Gastrocnemius medialis (tissue), 4 donors: ENCODE data around the gene BAHCC1. TPM values are rescaled to one million over a fixed set of nuclear protein-coding genes. Genes with fewer than 3 reads are reported as not detected.

Experiments used
- ATAC-seq, 2 donors: fragments of 150-250 bp; one replicate each; pipeline ENCODE4 v1.9.1; 2016
- DNase-seq, 2 donors: peaks; one replicate each; pipeline ENCODE4 v3.0.0-alpha.2; 2019
- H3K27ac ChIP-seq, 4 donors: fragments of 200-600 bp; sonication (generic); 1 replicate in 1 of 4; 2 replicates in 3 of 4; pipeline ENCODE4 v1.5.1; 2016 to 2018; ENCODE audit warnings: mild to moderate bottlenecking in 2 of 4, moderate library complexity in 1 of 4
- H3K27me3 ChIP-seq, 3 donors: fragments of 200-600 bp; sonication (generic) in 2 of 3; 1 replicate in 1 of 3; 2 replicates in 2 of 3; pipeline versions ENCODE4 v1.5.1 to v1.6.0; 2016 to 2019; ENCODE audit warnings: mild to moderate bottlenecking in 1 of 3, moderate library complexity in 1 of 3
- H3K36me3 ChIP-seq, 2 donors: fragments of 200-600 bp; sonication (generic) in 1 of 2; one replicate each; pipeline ENCODE4 v1.5.1; 2017 to 2018
- H3K4me1 ChIP-seq, 2 donors: fragments of 200-600 bp; sonication (generic) in 1 of 2; one replicate each; pipeline ENCODE4 v1.5.1; 2016 to 2017; ENCODE audit warnings: mild to moderate bottlenecking in 2 of 2
- H3K4me3 ChIP-seq, 4 donors: fragments of 200-600 bp; sonication (generic) in 3 of 4; 1 replicate in 1 of 4; 2 replicates in 3 of 4; pipeline ENCODE4 v1.5.1; 2016 to 2019; ENCODE audit warnings: mild to moderate bottlenecking in 2 of 4
- H3K9me3 ChIP-seq, 3 donors: fragments of 200-600 bp; sonication (generic) in 2 of 3; 1 replicate in 1 of 3; 2 replicates in 2 of 3; pipeline ENCODE4 v1.5.1; 2016 to 2019
- POLR2A ChIP-seq, 2 donors: fragments of 450-650 bp; IDR thresholded peaks; one replicate each; pipeline ENCODE4 v1.6.1; 2017; ENCODE audit warnings: antibody characterized with exemption in 2 of 2, mild to moderate bottlenecking in 2 of 2, moderate library complexity in 2 of 2
- in situ Hi-C, 4 donors: fragments of 200-750 bp; cut with MboI; loops; one replicate each; pipeline versions ENCODE4 v1.15.0 to v1.8.0; 2017; ENCODE audit warnings: low sequenced_read_pairs in 4 of 4
- intact Hi-C: fragments of 100-400 bp; cut with DNase I; formaldehyde crosslinking; loops from one replicate; pipeline ENCODE4 v1.15.1; 2023; ENCODE audit warnings: low total_unique reads
- total RNA-seq, 4 donors: library from RNA; depleted of rRNA; stranded (reverse); fragments of >200 nt; gene quantifications; one replicate each; pipeline versions ENCODE4 v1.1.0 to v1.2.3, GENCODE V29; 2016
- TF ChIP-seq, protein P1 (sequence below), 5 experiments: fragments of 450-650 bp in 3 of 5; fragments of 200-600 bp in 2 of 5; sonication (generic) in 2 of 5; IDR thresholded peaks in 4 of 5; conservative IDR thresholded peaks in 1 of 5; 1 replicate in 4 of 5; 2 replicates in 1 of 5; pipeline ENCODE4 v1.5.1; 2016 to 2019; ENCODE audit warnings: antibody characterized with exemption in 5 of 5, mild to moderate bottlenecking in 3 of 5, moderate library complexity in 3 of 5

The BAHCC1 gene
- total RNA-seq, 4 donors from 2014 or later, result 2.5 to 8.4 (median 5.8) TPM

DNA sequence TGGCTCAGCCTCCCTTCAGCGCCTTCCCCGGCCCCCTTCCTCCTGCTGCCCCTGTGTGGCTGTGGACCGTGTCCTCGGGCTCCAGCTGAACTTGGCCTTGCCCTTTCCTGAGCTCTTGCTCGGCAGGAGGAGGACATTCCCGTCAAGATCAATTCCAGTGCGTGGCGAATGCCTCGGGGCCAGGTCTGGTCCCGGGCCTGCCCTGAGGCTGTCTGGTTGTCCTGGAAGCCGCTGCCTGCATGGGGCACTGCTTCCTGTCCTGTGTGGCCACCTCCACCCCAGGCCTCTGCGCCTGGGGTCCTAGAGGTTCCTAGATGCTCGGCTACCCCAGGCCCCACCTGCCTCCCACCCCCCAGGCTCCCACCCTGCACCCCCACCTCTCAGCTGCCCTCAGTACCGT lies 12.8 kb downstream of the BAHCC1 start:
- Histone ChIP-seq H3K36me3 (no peaks in the 10 kb centered on the region), H3K9me3 (no peaks in the 10 kb centered on the region), H3K4me3 (no peak overlapping the region), H3K27ac (no peak overlapping the region), H3K4me1 (peaks cover 47 to 50% of the 10 kb centered on the region in 2 donors), H3K27me3 (no peaks in the 10 kb centered on the region)
- DNase-seq (no peak), ATAC-seq (no peak)
- in situ Hi-C loops (no loop called here), intact Hi-C loops (no loop called here)
- TF ChIP-seq, protein P1, sequence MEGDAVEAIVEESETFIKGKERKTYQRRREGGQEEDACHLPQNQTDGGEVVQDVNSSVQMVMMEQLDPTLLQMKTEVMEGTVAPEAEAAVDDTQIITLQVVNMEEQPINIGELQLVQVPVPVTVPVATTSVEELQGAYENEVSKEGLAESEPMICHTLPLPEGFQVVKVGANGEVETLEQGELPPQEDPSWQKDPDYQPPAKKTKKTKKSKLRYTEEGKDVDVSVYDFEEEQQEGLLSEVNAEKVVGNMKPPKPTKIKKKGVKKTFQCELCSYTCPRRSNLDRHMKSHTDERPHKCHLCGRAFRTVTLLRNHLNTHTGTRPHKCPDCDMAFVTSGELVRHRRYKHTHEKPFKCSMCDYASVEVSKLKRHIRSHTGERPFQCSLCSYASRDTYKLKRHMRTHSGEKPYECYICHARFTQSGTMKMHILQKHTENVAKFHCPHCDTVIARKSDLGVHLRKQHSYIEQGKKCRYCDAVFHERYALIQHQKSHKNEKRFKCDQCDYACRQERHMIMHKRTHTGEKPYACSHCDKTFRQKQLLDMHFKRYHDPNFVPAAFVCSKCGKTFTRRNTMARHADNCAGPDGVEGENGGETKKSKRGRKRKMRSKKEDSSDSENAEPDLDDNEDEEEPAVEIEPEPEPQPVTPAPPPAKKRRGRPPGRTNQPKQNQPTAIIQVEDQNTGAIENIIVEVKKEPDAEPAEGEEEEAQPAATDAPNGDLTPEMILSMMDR (IDR thresholded peaks at IDR 0.05 in 4 of 5, conservative IDR thresholded peaks at IDR 0.05 in 1 of 5), result no peak
- no peak for TF ChIP-seq POLR2A (IDR thresholded peaks at IDR 0.05)

DNA sequence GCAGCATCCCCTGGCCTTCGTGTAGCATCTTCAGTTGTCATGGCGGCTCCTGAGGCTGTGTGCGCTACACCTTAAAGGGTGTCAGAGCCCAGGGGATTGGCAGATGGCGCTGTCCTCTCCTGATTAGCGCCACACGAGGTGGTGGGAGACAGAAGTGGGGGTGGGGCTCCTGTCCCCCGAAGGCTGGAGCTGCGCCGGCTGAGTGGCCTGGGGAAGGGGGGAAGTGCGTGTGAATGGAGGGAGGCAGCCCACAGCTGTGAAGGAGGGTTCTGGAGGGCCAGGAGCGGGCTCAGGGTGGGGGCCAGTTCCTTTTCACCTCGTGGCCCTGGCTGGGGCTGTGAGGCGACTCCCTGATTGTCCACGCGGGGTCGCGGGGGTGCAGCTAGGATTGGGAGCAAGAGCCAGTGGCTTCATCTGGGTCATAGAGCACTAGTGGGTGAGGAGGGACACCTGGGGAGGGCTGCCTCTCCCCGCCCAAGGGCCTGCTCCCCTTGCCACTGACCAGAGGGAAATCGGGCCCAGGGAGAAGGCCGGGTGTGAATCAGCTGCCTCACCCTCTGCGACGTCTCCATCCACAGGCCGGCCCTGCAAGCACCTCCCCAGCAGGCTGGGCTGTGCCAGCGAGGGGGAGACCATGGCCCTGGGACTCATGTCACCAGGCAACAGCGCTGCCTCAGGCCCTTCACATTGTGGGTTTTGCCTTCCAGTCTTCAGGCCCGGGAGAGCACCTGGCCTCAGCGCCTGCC lies 14.1 kb downstream of the BAHCC1 start:
- no peak for TF ChIP-seq POLR2A (IDR thresholded peaks at IDR 0.05)
- TF ChIP-seq, protein P1 (IDR thresholded peaks at IDR 0.05 in 4 of 5, conservative IDR thresholded peaks at IDR 0.05 in 1 of 5), result no peak
- Histone ChIP-seq H3K27me3 (no peaks in the 10 kb centered on the region), H3K4me1 (peaks cover 36 to 39% of the 10 kb centered on the region in 2 donors), H3K9me3 (no peaks in the 10 kb centered on the region), H3K27ac (no peak overlapping the region), H3K4me3 (no peak overlapping the region), H3K36me3 (no peaks in the 10 kb centered on the region)
- DNase-seq, result no peak
- in situ Hi-C loops (no loop called here), intact Hi-C loops (no loop called here)
- ATAC-seq, result no peak

DNA sequence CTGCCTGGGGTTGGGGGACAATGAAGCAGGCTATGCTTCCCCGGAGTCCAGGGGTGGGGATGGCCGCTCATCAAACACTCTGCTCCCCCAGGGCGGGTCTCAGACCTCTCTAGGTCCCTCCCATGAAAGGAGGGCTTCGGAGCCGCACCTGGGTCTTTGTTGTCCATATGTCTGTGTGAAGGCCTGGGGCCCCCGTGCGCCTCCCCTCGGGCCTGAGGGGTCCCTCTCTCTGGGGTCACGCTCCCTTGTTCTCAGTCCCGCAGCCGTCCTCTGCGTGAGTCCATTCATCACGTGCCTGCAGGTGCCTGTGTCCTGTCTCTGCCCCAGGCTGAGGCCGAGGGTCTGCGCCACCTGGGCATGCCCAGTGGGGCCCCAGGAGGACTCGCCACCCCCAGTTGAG lies 15.6 kb downstream of the BAHCC1 start:
- in situ Hi-C loops, result no loop called here
- no peak for ATAC-seq
- no peak overlapping the region for H3K4me3 ChIP-seq
- no peaks in the 10 kb centered on the region for H3K9me3 ChIP-seq
- TF ChIP-seq, protein P1 (IDR thresholded peaks at IDR 0.05 in 4 of 5, conservative IDR thresholded peaks at IDR 0.05 in 1 of 5), result no peak
- no peak for TF ChIP-seq POLR2A (IDR thresholded peaks at IDR 0.05)
- H3K27me3 ChIP-seq, result no peaks in the 10 kb centered on the region
- no peaks in the 10 kb centered on the region for H3K36me3 ChIP-seq
- no peak overlapping the region for H3K27ac ChIP-seq
- no peak for DNase-seq
- H3K4me1 ChIP-seq, result peaks cover 21 to 24% of the 10 kb centered on the region in 2 donors
- intact Hi-C loops, result no loop called here

DNA sequence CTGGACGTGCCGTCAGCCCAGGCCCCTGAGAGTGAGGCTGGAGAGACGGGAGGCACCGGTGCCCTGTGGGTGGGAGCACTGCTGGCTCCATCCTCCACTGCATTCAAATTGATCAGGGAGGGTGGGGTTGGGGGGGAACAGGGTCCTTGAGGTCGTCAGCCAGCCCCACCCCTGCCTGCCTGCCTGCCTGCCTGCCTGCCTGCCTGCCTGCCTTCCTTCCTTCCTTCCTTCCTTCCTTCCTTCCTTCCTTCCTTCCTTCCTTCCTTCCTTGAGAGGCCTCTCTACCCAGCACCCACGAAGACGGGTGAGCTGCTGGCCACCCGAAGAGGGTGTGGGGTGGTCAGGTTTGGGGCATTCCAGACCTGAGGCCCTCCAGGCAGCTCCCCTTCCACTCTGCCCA lies 16.0 kb downstream of the BAHCC1 start:
- H3K27me3 ChIP-seq, result no peaks in the 10 kb centered on the region
- peaks cover 16 to 20% of the 10 kb centered on the region in 2 donors for H3K4me1 ChIP-seq
- TF ChIP-seq, protein P1 (IDR thresholded peaks at IDR 0.05 in 4 of 5, conservative IDR thresholded peaks at IDR 0.05 in 1 of 5), result no peak
- TF ChIP-seq POLR2A (IDR thresholded peaks at IDR 0.05), result no peak
- H3K9me3 ChIP-seq, result no peaks in the 10 kb centered on the region
- no peak overlapping the region for H3K4me3 ChIP-seq
- intact Hi-C loops, result no loop called here
- H3K27ac ChIP-seq, result no peak overlapping the region
- no peaks in the 10 kb centered on the region for H3K36me3 ChIP-seq
- ATAC-seq, result no peak
- DNase-seq, result no peak
- in situ Hi-C loops, result no loop called here
